HepG2 (cell line): Measurements from ENCODE around the gene HAND1. TPM values are rescaled to one million over a fixed set of nuclear protein-coding genes. Genes with fewer than 3 reads are reported as not detected.

ENCODE experiments used
- ATAC-seq: fragments of 200-7000 bp; cut with Tn5 transposase; 3 replicates; pipeline ENCODE4 v1.9.1; 2020; ENCODE audit warnings: mild to moderate bottlenecking, moderate library complexity
- BruUV-seq: library from RNA; stranded (reverse); fragments of 400-500 nt; replicated peaks from 2 replicates; lab custom pipeline; 2021; lab: Mats Ljungman, UMichigan
- CTCF ChIA-PET: fragments of 300-600 bp; formaldehyde crosslinking; extraction: SDS; loops from one replicate; lab custom pipeline; 2021; ENCODE audit warnings: low total read pairs, inconsistent platforms, low intra/inter-chr PET ratio; lab: Yijun Ruan, JAX
- POLR2A ChIA-PET: fragments of 350-600 bp; sonication (Branson Sonifier 250); formaldehyde crosslinking; loops from one replicate; lab custom pipeline; 2020; ENCODE audit warnings: antibody characterized with exemption, inconsistent platforms; lab: Yijun Ruan, JAX
- DNase-seq: peaks from one replicate; pipeline ENCODE4 v3.0.0-alpha.2; 2015; ENCODE audit warnings: low spot score
- FAIRE-seq: peaks from 3 replicates; lab custom pipeline; 2011; peaks lifted over from hg19 to GRCh38; lab: Jason Lieb, UNC
- H2AFZ ChIP-seq: one replicate; pipeline ENCODE4 v1.6.1; 2011; ENCODE audit warnings: low read length, inconsistent platforms
- H3K27ac ChIP-seq: fragments of 300-600 bp; 3 replicates; pipeline ENCODE4 v1.8.0; 2011; ENCODE audit warnings: mixed run types, mild to moderate bottlenecking, mixed read lengths, low read length, inconsistent platforms; ENCODE audit not compliant: insufficient read depth; ENCODE audit errors: extremely low read length
- H3K27me3 ChIP-seq, 2 experiments: fragments of 200-600 bp in 1 of 2; 2 replicates in 1 of 2; 3 replicates in 1 of 2; pipeline versions ENCODE4 v1.6.0 to v1.8.0; 2011; ENCODE audit warnings: low read length in 2 of 2, mild to moderate bottlenecking in 2 of 2, moderate library complexity in 2 of 2, inconsistent platforms in 1 of 2; ENCODE audit not compliant: insufficient read depth in 2 of 2, control insufficient read depth in 1 of 2
- H3K36me3 ChIP-seq, 2 experiments: fragments of 200-600 bp in 1 of 2; replicated peaks in 1 of 2; 2 replicates in 1 of 2; 3 replicates in 1 of 2; pipeline versions ENCODE4 v1.5.1 to v1.8.0; 2011; ENCODE audit warnings: low read length in 2 of 2, inconsistent platforms in 1 of 2; ENCODE audit not compliant: insufficient read depth in 2 of 2, control insufficient read depth in 1 of 2
- H3K4me1 ChIP-seq: 2 replicates; pipeline ENCODE4 v1.5.1; 2012; ENCODE audit warnings: low read length, inconsistent platforms; ENCODE audit not compliant: insufficient read depth
- H3K4me2 ChIP-seq: 2 replicates; pipeline ENCODE4 v1.6.0; 2011; ENCODE audit warnings: low read depth, low read length, inconsistent platforms
- H3K4me3 ChIP-seq, 3 experiments: fragments of 200-600 bp in 1 of 3; sonication (generic), shearing (Covaris generic) in 1 of 3; replicated peaks in 1 of 3; 2 replicates each; pipeline ENCODE4 v1.5.1; 2011 to 2016; ENCODE audit warnings: low read length in 3 of 3, inconsistent platforms in 2 of 3, low read depth in 2 of 3, mild to moderate bottlenecking in 2 of 3, control low read depth in 1 of 3, mixed read lengths in 1 of 3; ENCODE audit not compliant: insufficient read depth in 1 of 3
- H3K79me2 ChIP-seq: one replicate; pipeline ENCODE4 v1.6.1; 2011; ENCODE audit warnings: low read length, inconsistent platforms; ENCODE audit not compliant: insufficient read depth
- H3K9ac ChIP-seq: 2 replicates; pipeline ENCODE4 v1.6.0; 2011; ENCODE audit warnings: mild to moderate bottlenecking, low read depth, low read length, inconsistent platforms; ENCODE audit not compliant: insufficient read depth
- H3K9me3 ChIP-seq: 2 replicates; pipeline ENCODE4 v1.5.1; 2012; ENCODE audit warnings: mild to moderate bottlenecking, low read length
- H4K20me1 ChIP-seq: 2 replicates; pipeline ENCODE4 v1.6.0; 2011; ENCODE audit warnings: inconsistent platforms, mild to moderate bottlenecking, low read length, moderate library complexity; ENCODE audit not compliant: insufficient read depth
- GFI1 ChIP-seq: sonication (generic); formaldehyde crosslinking; IDR thresholded peaks from 2 replicates; pipeline ENCODE4 v1.5.0; 2020; ENCODE audit warnings: missing genetic modification reagents, mild to moderate bottlenecking, borderline replicate concordance
- HNRNPH1 ChIP-seq: fragments of 200-400 bp; formaldehyde crosslinking; optimal IDR thresholded peaks from 2 replicates; pipeline ENCODE3; 2017; ENCODE audit warnings: mild to moderate bottlenecking, low read depth, low read length
- RBAK ChIP-seq: sonication (generic); formaldehyde crosslinking; IDR thresholded peaks from 2 replicates; pipeline ENCODE4 v1.5.1; 2020; ENCODE audit warnings: mild to moderate bottlenecking, missing genetic modification reagents
- SAP130 ChIP-seq: IDR thresholded peaks from 2 replicates; pipeline ENCODE4 v1.6.1; 2016; ENCODE audit warnings: low read depth
- TGIF2 ChIP-seq: IDR thresholded peaks from 2 replicates; pipeline ENCODE4 v1.6.1; 2016; ENCODE audit warnings: control low read depth, missing compliant biosample characterization
- ZBTB3 ChIP-seq: sonication (generic); formaldehyde crosslinking; IDR thresholded peaks from 2 replicates; pipeline ENCODE4 v1.4.0; 2020; ENCODE audit warnings: low read depth, mild to moderate bottlenecking, moderate library complexity, missing genetic modification reagents, borderline replicate concordance
- ZBTB42 ChIP-seq: sonication (generic); formaldehyde crosslinking; IDR thresholded peaks from 2 replicates; pipeline ENCODE4 v1.5.0; 2020; ENCODE audit warnings: mild to moderate bottlenecking, missing genetic modification reagents
- ZNF446 ChIP-seq: sonication (generic); formaldehyde crosslinking; IDR thresholded peaks from 2 replicates; pipeline ENCODE4 v1.5.0; 2020; ENCODE audit warnings: mild to moderate bottlenecking, missing genetic modification reagents
- ZNF672 ChIP-seq: sonication (generic); formaldehyde crosslinking; IDR thresholded peaks from 2 replicates; pipeline ENCODE4 v1.8.1; 2022; ENCODE audit warnings: missing genetic modification reagents
- WGBS: methylation state at CpG from one replicate; pipeline ENCODE4 v1.1.6; 2017; ENCODE audit warnings: low lambda C conversion rate; 5-methylcytosine and 5-hydroxymethylcytosine counted together
- in situ Hi-C: cut with HindIII; loops from 2 replicates; pipeline ENCODE4 v1.10.0; 2017; ENCODE audit warnings: low pct_unique_long_range_greater_than_20kb; ENCODE audit not compliant: extremely low pct_ligation_motif_present
- intact Hi-C: fragments of 100-400 bp; cut with micrococcal nuclease; formaldehyde crosslinking; loops from one replicate; pipeline ENCODE4 v1.10.0; 2022; ENCODE audit not compliant: unreplicated experiment
- polyA plus RNA-seq, 8 experiments: library from polyadenylated mRNA; depleted of rRNA in 3 of 8; stranded (reverse) in 7 of 8; unstranded in 1 of 8; fragments of >200 nt; fragmentation: Illumina TruSeq in 4 of 8; extraction: Trizol in 4 of 8; gene quantifications; 2 replicates each; pipeline versions ENCODE4 v1.2.1 to v1.2.3, GENCODE V29; 2011 to 2016; ENCODE audit warnings: low read depth in 4 of 8, missing spikeins in 1 of 8, mixed read lengths in 1 of 8; ENCODE audit not compliant: insufficient read depth in 1 of 8
- total RNA-seq, 5 experiments: library from RNA; depleted of rRNA; stranded (reverse); fragments of >200 nt; fragmentation: Illumina TruSeq; extraction: Trizol; gene quantifications; 2 replicates each; pipeline ENCODE4 v1.2.3, GENCODE V29; 2016; ENCODE audit warnings: low read depth in 1 of 5
- TF ChIP-seq, protein P1 (sequence below): sonication (generic); formaldehyde crosslinking; conservative IDR thresholded peaks from 2 replicates; pipeline ENCODE4 v1.8.1; 2023; ENCODE audit warnings: missing genetic modification reagents
- TF ChIP-seq, protein P2 (sequence below): IDR thresholded peaks from 2 replicates; pipeline ENCODE4 v1.6.1; 2016; ENCODE audit warnings: missing compliant biosample characterization, missing genetic modification reagents, borderline replicate concordance

Gene HAND1
- total and polyA plus RNA-seq, 2 of the 13 experiments (the other 11 are each of a cell fraction or from before 2014, with no cell fraction given) = not detected

DNA sequence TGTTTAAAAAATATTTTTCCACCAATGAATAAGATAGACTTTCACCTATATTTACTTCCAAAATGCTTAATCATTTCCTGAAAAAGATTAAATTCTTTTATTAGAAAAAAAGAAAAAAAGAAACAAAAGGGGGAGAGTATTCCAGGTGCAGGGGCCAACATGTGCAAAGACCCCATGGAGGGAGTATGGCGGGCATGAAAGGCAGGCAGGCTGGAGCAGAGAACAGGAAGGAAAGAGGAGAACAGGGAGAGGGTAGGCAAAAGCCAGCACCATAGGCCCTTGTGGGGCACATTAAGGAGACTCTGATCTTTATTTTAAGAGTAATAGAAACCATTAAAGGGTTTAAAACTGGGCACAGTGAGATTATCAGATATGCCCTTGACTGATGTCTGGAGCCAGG, 48.7 kb downstream of the HAND1 start:
- Histone ChIP-seq H3K27me3 (no peaks in the 10 kb centered on the region), H2AFZ (no peak overlapping the region), H3K27ac (no peak overlapping the region), H3K9me3 (no peaks in the 10 kb centered on the region), H3K4me2 (no peak overlapping the region), H3K9ac (no peak overlapping the region), H4K20me1 (no peaks in the 10 kb centered on the region), H3K36me3 (no peaks in the 10 kb centered on the region), H3K4me1 (peaks cover 7% of the 10 kb centered on the region; the same call in 1 of the 2 replicates), H3K4me3 (no peak overlapping the region), H3K79me2 (no peaks in the 10 kb centered on the region)
- ATAC-seq = no peak
- POLR2A ChIA-PET = no interaction called here
- DNase-seq = no peak
- intact Hi-C loops = no loop called here
- FAIRE-seq = no peak
- no TSS peak for BruUV-seq
- in situ Hi-C loops = no loop called here
- WGBS = 94% methylated on average over 1 of the region's 1 CpG
- CTCF ChIA-PET = no interaction called here
- no peak for TF ChIP-seq ZNF672 (CRISPR knock-in tag)
- no peak for TF ChIP-seq ZBTB3 (CRISPR knock-in tag)
- TF ChIP-seq TGIF2 (CRISPR knock-in tag) = no peak
- no peak for TF ChIP-seq RBAK
- TF ChIP-seq, protein P1, sequence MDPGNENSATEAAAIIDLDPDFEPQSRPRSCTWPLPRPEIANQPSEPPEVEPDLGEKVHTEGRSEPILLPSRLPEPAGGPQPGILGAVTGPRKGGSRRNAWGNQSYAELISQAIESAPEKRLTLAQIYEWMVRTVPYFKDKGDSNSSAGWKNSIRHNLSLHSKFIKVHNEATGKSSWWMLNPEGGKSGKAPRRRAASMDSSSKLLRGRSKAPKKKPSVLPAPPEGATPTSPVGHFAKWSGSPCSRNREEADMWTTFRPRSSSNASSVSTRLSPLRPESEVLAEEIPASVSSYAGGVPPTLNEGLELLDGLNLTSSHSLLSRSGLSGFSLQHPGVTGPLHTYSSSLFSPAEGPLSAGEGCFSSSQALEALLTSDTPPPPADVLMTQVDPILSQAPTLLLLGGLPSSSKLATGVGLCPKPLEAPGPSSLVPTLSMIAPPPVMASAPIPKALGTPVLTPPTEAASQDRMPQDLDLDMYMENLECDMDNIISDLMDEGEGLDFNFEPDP = no peak
- TF ChIP-seq, protein P2, sequence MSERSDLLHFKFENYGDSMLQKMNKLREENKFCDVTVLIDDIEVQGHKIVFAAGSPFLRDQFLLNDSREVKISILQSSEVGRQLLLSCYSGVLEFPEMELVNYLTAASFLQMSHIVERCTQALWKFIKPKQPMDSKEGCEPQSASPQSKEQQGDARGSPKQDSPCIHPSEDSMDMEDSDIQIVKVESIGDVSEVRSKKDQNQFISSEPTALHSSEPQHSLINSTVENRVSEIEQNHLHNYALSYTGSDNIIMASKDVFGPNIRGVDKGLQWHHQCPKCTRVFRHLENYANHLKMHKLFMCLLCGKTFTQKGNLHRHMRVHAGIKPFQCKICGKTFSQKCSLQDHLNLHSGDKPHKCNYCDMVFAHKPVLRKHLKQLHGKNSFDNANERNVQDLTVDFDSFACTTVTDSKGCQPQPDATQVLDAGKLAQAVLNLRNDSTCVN = no peak
- TF ChIP-seq HNRNPH1 = no peak
- no peak for TF ChIP-seq GFI1 (CRISPR knock-in tag)
- no peak for TF ChIP-seq SAP130 (CRISPR knock-in tag)
- no peak for TF ChIP-seq ZNF446 (CRISPR knock-in tag)
- TF ChIP-seq ZBTB42 (CRISPR knock-in tag) = no peak
- TF ChIP-seq, all 625 proteins: peak for 0
